HG03175 (cell line): Measurements from ENCODE around the gene C2orf42.
"Not testable (repeated sequence)": the region's sequence is repeated elsewhere in the genome, so short reads cannot be mapped to it uniquely, and the experiment has no call there.

Experiments
- ATAC-seq: cut with Tn5 transposase; IDR thresholded peaks from one replicate; pipeline ENCODE4 v1.9.1; 2021; ENCODE audit warnings: mild to moderate bottlenecking, moderate library complexity; ENCODE audit not compliant: unreplicated experiment

Gene C2orf42

GRCh38 chr2:70190418-70191243, at the start of gene C2orf42:
TSS of gene C2orf42 (minus strand) at chr2:70191019. CDS start at chr2:70181985, 9,034 bp downstream.
- peak; percentile 81 for ATAC-seq

- ATAC-seq = no peak
Measured at GRCh38 chr2:70240599-70240998, 49.8 kb upstream of the C2orf42 start.

GRCh38 chr2:70233926-70234325, 43.1 kb upstream of the C2orf42 start:
- ATAC-seq = no peak

DNA sequence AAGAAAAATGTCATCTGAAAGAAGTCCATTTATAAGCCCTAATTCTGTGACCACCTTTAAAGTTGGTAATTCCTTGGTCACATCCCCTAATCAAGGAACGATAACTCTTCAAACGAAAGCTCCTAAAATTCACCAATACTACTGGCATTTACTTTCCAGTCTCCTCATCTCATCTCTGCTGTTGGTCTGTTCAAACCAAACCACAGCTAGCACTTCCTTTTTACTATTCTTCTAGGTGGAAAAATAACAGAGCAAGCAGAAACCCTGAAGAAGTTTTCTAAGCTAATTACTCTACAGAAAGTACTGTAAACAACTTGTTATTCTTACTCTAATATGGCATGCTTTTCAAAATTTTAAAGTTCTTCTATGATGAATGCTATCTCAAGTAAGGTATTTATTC, 36.0 kb upstream of the C2orf42 start:
- no peak for ATAC-seq

- not testable (repeated sequence) for ATAC-seq
Measured at GRCh38 chr2:70223305-70223704, 32.5 kb upstream of the C2orf42 start.

- no peak for ATAC-seq
Measured at GRCh38 chr2:70214953-70215549, 24.2 kb upstream of the C2orf42 start.

DNA sequence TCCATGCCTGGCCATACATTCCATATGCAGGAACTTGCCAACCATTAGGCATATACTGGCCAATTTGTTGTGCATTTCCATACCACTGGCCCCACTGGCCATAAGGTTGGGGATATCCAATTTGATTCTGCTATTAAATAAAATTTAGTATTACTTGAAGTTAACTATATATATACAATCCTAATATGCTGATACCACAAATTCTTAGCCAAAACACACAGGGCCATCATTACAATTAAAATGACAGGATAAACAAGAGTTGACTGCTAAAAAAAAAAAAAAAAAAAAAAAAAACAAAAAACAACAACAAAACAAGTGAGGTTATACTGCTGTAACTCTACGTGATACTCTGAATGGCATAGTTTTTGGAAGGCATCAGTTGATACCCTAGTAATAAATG, 23.5 kb upstream of the C2orf42 start:
- ATAC-seq = no peak

GRCh38 chr2:70212298-70212932, 21.6 kb upstream of the C2orf42 start:
- ATAC-seq = no peak

- no peak for ATAC-seq
Measured at GRCh38 chr2:70211595-70211994, 20.8 kb upstream of the C2orf42 start.

- no peak for ATAC-seq
Measured at GRCh38 chr2:70204452-70204851, 13.6 kb upstream of the C2orf42 start.

- ATAC-seq = no peak
Measured at GRCh38 chr2:70203086-70203485, 12.3 kb upstream of the C2orf42 start.

- no peak for ATAC-seq
Measured at GRCh38 chr2:70202236-70202806, 11.5 kb upstream of the C2orf42 start.

- no peak for ATAC-seq
Measured at GRCh38 chr2:70201831-70202230, 11.0 kb upstream of the C2orf42 start.

- ATAC-seq = no peak
Measured at GRCh38 chr2:70201225-70201768, 10.5 kb upstream of the C2orf42 start.

GRCh38 chr2:70199320-70199864, 8.6 kb upstream of the C2orf42 start:
- ATAC-seq = no peak

DNA sequence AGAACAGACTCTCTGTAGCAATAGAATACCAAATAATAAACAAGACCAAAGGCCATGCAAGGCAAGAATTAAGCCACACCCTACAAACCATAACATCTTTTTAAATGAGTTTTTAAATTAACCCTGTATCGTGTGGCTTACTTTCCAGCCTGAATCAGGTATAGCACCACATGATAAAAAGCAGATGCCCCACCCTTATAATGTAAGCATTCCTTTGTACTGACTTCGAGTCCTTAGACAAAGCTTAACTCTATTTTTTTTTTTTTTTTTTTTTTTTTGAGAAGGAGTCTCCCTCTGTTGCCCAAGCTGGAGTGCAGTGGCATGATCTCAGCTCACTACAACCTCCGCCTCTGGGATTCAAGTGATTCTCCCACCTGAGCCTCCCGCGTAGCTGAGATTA, 1.7 kb upstream of the C2orf42 start:
- ATAC-seq = no peak

GRCh38 chr2:70191244-70191735, 471 bp upstream of the C2orf42 start:
- ATAC-seq = no peak

DNA sequence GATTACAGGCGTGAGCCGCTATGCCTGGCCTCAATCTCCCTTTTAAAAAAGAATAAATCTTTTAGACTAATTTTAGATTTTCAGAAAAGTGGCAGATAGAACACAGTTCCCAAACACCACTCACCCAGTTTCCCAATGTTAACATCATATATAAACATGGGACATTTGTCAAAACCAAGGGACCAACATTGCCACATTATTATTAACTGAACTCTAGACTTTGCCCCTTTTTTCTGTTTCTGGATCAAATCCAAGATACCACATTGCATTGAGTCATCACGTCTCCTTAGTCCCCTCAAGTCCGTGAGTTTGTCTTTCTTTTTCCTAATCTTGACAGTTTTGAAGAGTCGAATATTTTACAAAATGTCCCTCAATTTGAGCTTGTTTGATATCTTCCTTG, 2.4 kb downstream of the C2orf42 start:
- ATAC-seq = no peak

GRCh38 chr2:70187170-70187569, 3.6 kb downstream of the C2orf42 start:
- ATAC-seq = not testable (repeated sequence)

DNA sequence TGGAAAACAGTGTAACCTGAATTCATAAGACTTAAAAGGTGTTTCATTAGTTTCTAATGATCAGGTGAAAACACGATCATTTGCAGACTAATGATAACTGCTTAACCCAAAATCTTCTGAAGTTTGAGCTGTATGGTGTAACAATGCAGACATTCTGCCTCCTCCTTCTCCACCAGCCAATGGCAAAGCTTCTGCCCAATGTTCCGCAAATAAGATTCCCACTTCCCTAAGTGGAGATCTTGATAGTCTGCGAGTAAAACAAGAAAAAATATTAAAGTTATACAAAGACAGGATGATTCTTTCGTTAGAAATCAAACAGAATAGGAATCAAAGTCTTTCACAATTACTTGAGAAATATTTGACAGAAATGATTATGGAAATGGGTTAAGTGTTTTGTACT, 8.1 kb downstream of the C2orf42 start:
- ATAC-seq = no peak
